Activated CD4-positive, alpha-beta memory T cell treated with anti-CD3 and anti-CD28 coated beads, Interleukin-2, amount 10 ng/mL, durations not matched to agents 7 days and 5 days (primary cell): ENCODE data around the gene PIH1D1. TPM values are rescaled to one million over a fixed set of nuclear protein-coding genes. Genes with fewer than 3 reads are reported as not detected.

Experiments
- CTCF ChIA-PET: fragments of 350-600 bp; sonication (Branson Sonifier 250); formaldehyde crosslinking; loops from one replicate; lab custom pipeline; 2021; ENCODE audit warnings: antibody characterized with exemption, inconsistent platforms; lab: Charles Lee
- POLR2A ChIA-PET: fragments of 350-600 bp; sonication (Branson Sonifier 250); formaldehyde crosslinking; loops from one replicate; lab custom pipeline; 2021; ENCODE audit warnings: antibody characterized with exemption; lab: Charles Lee
- DNase-seq: peaks from one replicate; pipeline ENCODE4 v3.0.0-alpha.2; 2020
- H3K27ac Mint-ChIP-seq: one replicate; pipeline ENCODE4 v1.8.0; 2021; ENCODE audit warnings: mild to moderate bottlenecking, mixed read lengths
- H3K27me3 Mint-ChIP-seq: one replicate; pipeline ENCODE4 v1.8.0; 2021; ENCODE audit warnings: mixed read lengths
- H3K36me3 Mint-ChIP-seq: one replicate; pipeline ENCODE4 v1.8.0; 2021; ENCODE audit warnings: low read depth, mixed read lengths
- H3K4me1 Mint-ChIP-seq: one replicate; pipeline ENCODE4 v1.8.0; 2021; ENCODE audit warnings: mixed read lengths
- H3K4me3 Mint-ChIP-seq: one replicate; pipeline ENCODE4 v1.8.0; 2021; ENCODE audit warnings: mild to moderate bottlenecking, mixed read lengths
- H3K9me3 Mint-ChIP-seq: one replicate; pipeline ENCODE4 v1.8.0; 2021; ENCODE audit warnings: mixed read lengths
- total RNA-seq, 2 experiments: library from RNA; stranded (reverse); gene quantifications; one replicate each; pipeline ENCODE4 v1.2.3, GENCODE V29; 2021

Gene PIH1D1
- total RNA-seq, 2 experiments from 2014 or later: 168 to 170 TPM

GRCh38 chr19:49431330-49431749, 20.3 kb downstream of the PIH1D1 start:
- H3K27me3 Mint-ChIP-seq: peaks cover 83% of the 10 kb centered on the region
- no peak overlapping the region for H3K4me3 Mint-ChIP-seq
- H3K36me3 Mint-ChIP-seq: no peaks in the 10 kb centered on the region
- ChIA-PET CTCF (interaction anchor here (0.6 to 1.3 kb wide), 4 partner anchors 38 to 75 kb away, joined by 3 to 5 read pairs (median 4); no protein-coding TSS in a partner anchor), POLR2A (interaction anchor here (1.2 kb wide), 1 partner anchor 8 kb away, joined by 3 read pairs; no protein-coding TSS in a partner anchor)
- H3K4me1 Mint-ChIP-seq: peaks cover 50% of the 10 kb centered on the region
- no peak overlapping the region for H3K27ac Mint-ChIP-seq
- H3K9me3 Mint-ChIP-seq: no peaks in the 10 kb centered on the region
- DNase-seq: peak; percentile 42

GRCh38 chr19:49430678-49431329, 20.8 kb downstream of the PIH1D1 start:
- CTCF ChIA-PET: interaction anchor here (0.6 to 1.3 kb wide), 4 partner anchors 37 to 75 kb away, joined by 3 to 5 read pairs (median 4); no protein-coding TSS in a partner anchor
- H3K4me3 Mint-ChIP-seq: no peak overlapping the region
- H3K4me1 Mint-ChIP-seq: peaks cover 46% of the 10 kb centered on the region
- peaks cover 83% of the 10 kb centered on the region for H3K27me3 Mint-ChIP-seq
- H3K36me3 Mint-ChIP-seq: no peaks in the 10 kb centered on the region
- no peak overlapping the region for H3K27ac Mint-ChIP-seq
- peak; percentile 36 for DNase-seq
- no peaks in the 10 kb centered on the region for H3K9me3 Mint-ChIP-seq
- POLR2A ChIA-PET: interaction anchor here (1.2 kb wide), 1 partner anchor 9 kb away, joined by 3 read pairs; no protein-coding TSS in a partner anchor

GRCh38 chr19:49430172-49430677, 21.4 kb downstream of the PIH1D1 start:
- H3K27ac Mint-ChIP-seq: no peak overlapping the region
- ChIA-PET POLR2A (interaction anchor here (1.2 kb wide), 1 partner anchor 10 kb away, joined by 3 read pairs; no protein-coding TSS in a partner anchor), CTCF (no interaction called here)

GRCh38 chr19:49428547-49429451, 22.8 kb downstream of the PIH1D1 start:
- POLR2A ChIA-PET: interaction anchor here (1.1 kb wide), 2 partner anchors 11 to 25 kb away, joined by 4 to 5 read pairs; partner anchors contain the start of gene ALDH16A1
- peaks cover 48% of the 10 kb centered on the region for H3K4me1 Mint-ChIP-seq
- no peak overlapping the region for H3K4me3 Mint-ChIP-seq
- H3K9me3 Mint-ChIP-seq: no peaks in the 10 kb centered on the region
- DNase-seq: no peak
- H3K27ac Mint-ChIP-seq: no peak overlapping the region
- no peaks in the 10 kb centered on the region for H3K36me3 Mint-ChIP-seq
- H3K27me3 Mint-ChIP-seq: peaks cover 84% of the 10 kb centered on the region
- CTCF ChIA-PET: interaction anchor here (1.0 to 1.1 kb wide), 2 partner anchors 37 kb away, joined by 3 to 4 read pairs; no protein-coding TSS in a partner anchor

More at GRCh38 chr19:49430172-49430677, 21.4 kb downstream of the PIH1D1 start:
- H3K4me1 Mint-ChIP-seq: peaks cover 43% of the 10 kb centered on the region
- H3K9me3 Mint-ChIP-seq: no peaks in the 10 kb centered on the region
- H3K4me3 Mint-ChIP-seq: no peak overlapping the region
- no peak for DNase-seq
- peaks cover 83% of the 10 kb centered on the region for H3K27me3 Mint-ChIP-seq
- no peaks in the 10 kb centered on the region for H3K36me3 Mint-ChIP-seq

GRCh38 chr19:49427855-49428546, 23.6 kb downstream of the PIH1D1 start:
- Mint-ChIP-seq H3K4me3 (peak overlapping the region; percentile 13), H3K27me3 (peaks cover 84% of the 10 kb centered on the region), H3K9me3 (no peaks in the 10 kb centered on the region), H3K36me3 (no peaks in the 10 kb centered on the region), H3K4me1 (peaks cover 50% of the 10 kb centered on the region), H3K27ac (no peak overlapping the region)
- peak; percentile 41 for DNase-seq
- ChIA-PET POLR2A (interaction anchor here (1.1 to 1.2 kb wide), 2 partner anchors 11 to 25 kb away, joined by 3 to 4 read pairs; partner anchors contain the start of gene ALDH16A1), CTCF (interaction anchor here (1.0 kb wide), 1 partner anchor 36 kb away, joined by 4 read pairs; no protein-coding TSS in a partner anchor)

GRCh38 chr19:49427339-49427738, 24.3 kb downstream of the PIH1D1 start:
- peaks cover 85% of the 10 kb centered on the region for H3K27me3 Mint-ChIP-seq
- H3K4me3 Mint-ChIP-seq: no peak overlapping the region
- no peak for DNase-seq
- no peaks in the 10 kb centered on the region for H3K36me3 Mint-ChIP-seq
- H3K27ac Mint-ChIP-seq: no peak overlapping the region
- H3K9me3 Mint-ChIP-seq: no peaks in the 10 kb centered on the region
- POLR2A ChIA-PET: interaction anchor here (1.1 to 1.9 kb wide), 3 partner anchors 10 to 26 kb away, joined by 3 to 6 read pairs (median 4); partner anchors contain the start of gene ALDH16A1
- CTCF ChIA-PET: interaction anchor here (0.6 to 1.2 kb wide), 3 partner anchors 16 to 1911 kb away, joined by 3 to 4 read pairs (median 3); no protein-coding TSS in a partner anchor
- H3K4me1 Mint-ChIP-seq: peaks cover 52% of the 10 kb centered on the region

GRCh38 chr19:49425922-49426592, 25.6 kb downstream of the PIH1D1 start:
- H3K27me3 Mint-ChIP-seq: peaks cover 90% of the 10 kb centered on the region
- H3K36me3 Mint-ChIP-seq: no peaks in the 10 kb centered on the region
- POLR2A ChIA-PET: interaction anchor here (1.2 to 2.6 kb wide), 4 partner anchors 10 to 26 kb away, joined by 3 to 13 read pairs (median 6); partner anchors contain the start of gene PIH1D1
- no peak overlapping the region for H3K4me3 Mint-ChIP-seq
- peaks cover 58% of the 10 kb centered on the region for H3K4me1 Mint-ChIP-seq
- no peak overlapping the region for H3K27ac Mint-ChIP-seq
- CTCF ChIA-PET: interaction anchor here (1.2 kb wide), 1 partner anchor 15 kb away, joined by 3 read pairs; no protein-coding TSS in a partner anchor
- no peaks in the 10 kb centered on the region for H3K9me3 Mint-ChIP-seq
- peak; percentile 40 for DNase-seq

GRCh38 chr19:49425178-49425577, 26.4 kb downstream of the PIH1D1 start, which contains the start of gene GFY:
Gene GFY (plus strand): TSS chr19:49425388. CDS start chr19:49426431, 1,043 bp downstream.
- H3K27ac Mint-ChIP-seq: no peak within 1 kb of the TSS
- CTCF ChIA-PET: interaction anchor here (0.7 kb wide), 1 partner anchor 33 kb away, joined by 4 read pairs; no protein-coding TSS in a partner anchor
- no peak within 1 kb of the TSS for H3K4me3 Mint-ChIP-seq
- H3K4me1 Mint-ChIP-seq: peaks cover 57% of the 10 kb centered on the region
- H3K27me3 Mint-ChIP-seq: peaks cover 90% of the 10 kb centered on the region
- POLR2A ChIA-PET: interaction anchor here (1.2 to 2.6 kb wide), 4 partner anchors 11 to 27 kb away, joined by 3 to 13 read pairs (median 6); partner anchors contain the start of gene PIH1D1
- DNase-seq: no peak
- no peaks in the 10 kb centered on the region for H3K9me3 Mint-ChIP-seq
- H3K36me3 Mint-ChIP-seq: no peaks in the 10 kb centered on the region

GRCh38 chr19:49423985-49424303, 27.7 kb downstream of the PIH1D1 start:
- Mint-ChIP-seq H3K27ac (peak overlapping the region; percentile 20), H3K9me3 (no peaks in the 10 kb centered on the region), H3K4me3 (peak overlapping the region; percentile 38), H3K4me1 (peaks cover 54% of the 10 kb centered on the region), H3K27me3 (peaks cover 92% of the 10 kb centered on the region), H3K36me3 (no peaks in the 10 kb centered on the region)
- DNase-seq: no peak
- ChIA-PET POLR2A (interaction anchor here (0.6 to 2.6 kb wide), 3 partner anchors 14 to 75 kb away, joined by 3 to 13 read pairs (median 3); no protein-coding TSS in a partner anchor), CTCF (interaction anchor here (0.7 to 1.1 kb wide), 2 partner anchors 11 to 96 kb away, joined by 3 read pairs; no protein-coding TSS in a partner anchor)

- Mint-ChIP-seq H3K9me3 (no peaks in the 10 kb centered on the region), H3K36me3 (no peaks in the 10 kb centered on the region), H3K4me3 (peak within 1 kb of the TSS; percentile 71), H3K27me3 (peaks cover 91% of the 10 kb centered on the region), H3K4me1 (peaks cover 51% of the 10 kb centered on the region), H3K27ac (peak within 1 kb of the TSS; percentile 20)
- ChIA-PET POLR2A (interaction anchor here (1.0 kb wide), 1 partner anchor 76 kb away, joined by 3 read pairs; no protein-coding TSS in a partner anchor), CTCF (interaction anchor here (1.1 kb wide), 1 partner anchor 12 kb away, joined by 3 read pairs; no protein-coding TSS in a partner anchor)
- DNase-seq: no peak
Measured at GRCh38 chr19:49423071-49423984, 28.3 kb downstream of the PIH1D1 start, which contains the start of gene PTH2. Gene PTH2 (minus strand): TSS chr19:49423441. CDS start chr19:49423339, 102 bp downstream.
